NCI-H510A treated with DMSO at 0.1 percent for 48 hours (cell line): Measurements from ENCODE around the gene EXOC4.

Experiments
- DNase-seq: peaks from one replicate; lab custom pipeline; 2025; lab: John Stamatoyannopoulos, UW

The EXOC4 gene

GRCh38 chr7:133428876-133429275 is 176.0 kb downstream of the EXOC4 start:
- DNase-seq = no peak

DNA sequence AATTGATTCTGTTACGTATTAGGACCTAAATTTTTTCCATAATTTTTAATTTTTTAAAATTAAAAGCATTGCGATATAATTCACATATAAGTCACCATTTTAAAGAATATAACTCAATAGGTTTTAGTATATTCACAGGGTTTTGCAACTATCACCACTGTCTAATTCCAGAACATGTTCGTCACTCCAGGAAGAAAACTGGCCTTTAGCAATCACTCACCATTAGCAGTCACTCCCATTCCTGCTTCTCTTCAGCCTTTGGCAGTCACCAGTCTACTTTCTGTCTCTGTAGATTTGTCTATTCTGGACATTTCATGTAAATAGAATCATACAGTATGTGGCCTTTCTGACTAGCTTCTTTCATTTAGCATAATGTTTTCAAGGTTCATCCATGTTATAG is 176.5 kb downstream of the EXOC4 start:
- DNase-seq = no peak

DNA sequence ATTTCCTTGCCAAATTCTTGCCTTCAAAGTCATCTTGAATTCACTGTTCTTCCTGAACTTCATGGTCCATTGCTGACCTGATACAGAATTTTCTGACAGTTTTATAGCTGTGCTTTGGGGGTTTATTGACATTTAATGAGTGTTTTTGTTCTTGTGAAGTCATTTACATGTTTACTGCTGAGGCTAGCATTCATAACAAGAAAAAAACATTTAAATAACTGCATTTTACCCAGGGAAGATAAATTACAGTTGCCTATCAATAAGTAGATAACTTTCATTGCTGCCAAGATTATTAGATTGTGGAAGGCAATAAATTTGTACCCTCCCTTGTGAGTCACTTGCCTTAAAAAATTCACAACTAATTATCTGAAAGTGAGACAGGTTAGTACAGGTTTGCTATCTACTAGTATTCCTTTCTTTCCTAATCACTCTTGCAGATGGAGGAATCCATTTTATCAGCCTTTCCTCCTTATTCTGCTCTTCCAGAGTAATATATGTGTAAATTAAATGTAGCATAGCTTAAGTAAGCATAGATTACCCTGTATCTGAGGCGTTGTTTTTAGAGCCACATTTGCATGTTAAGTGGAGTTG is 178.4 kb downstream of the EXOC4 start:
- DNase-seq = no peak

DNA sequence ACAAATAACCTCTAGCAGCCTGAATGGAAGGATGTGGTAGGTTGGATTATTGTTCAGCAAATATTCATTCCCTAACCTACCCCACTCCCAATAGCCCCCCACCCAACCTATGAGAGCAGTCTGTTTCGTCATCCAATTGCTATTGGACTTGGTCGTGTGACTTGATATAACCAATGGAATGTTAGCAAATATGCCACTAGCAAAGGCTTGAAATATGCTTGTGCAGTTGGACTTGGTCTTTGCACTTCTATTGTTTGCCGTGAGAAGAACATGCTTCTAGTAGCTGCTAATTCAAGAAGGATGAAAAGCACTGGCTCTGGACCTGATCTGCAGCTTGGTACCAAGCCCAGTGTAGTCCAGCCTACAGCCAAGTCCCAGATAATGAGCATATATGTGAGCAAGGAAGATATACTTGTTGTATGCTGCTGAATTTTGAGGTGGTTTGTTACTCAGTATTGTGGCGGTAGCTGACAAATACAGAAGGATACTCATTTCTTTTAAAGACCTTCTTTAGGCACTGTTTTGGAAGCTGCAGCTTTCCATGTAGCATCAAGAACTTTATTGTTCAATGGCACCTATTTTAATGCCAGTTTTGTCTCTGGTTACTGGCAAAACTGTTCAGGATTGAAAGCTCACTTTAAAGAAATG is 180.4 kb downstream of the EXOC4 start:
- no peak for DNase-seq

DNA sequence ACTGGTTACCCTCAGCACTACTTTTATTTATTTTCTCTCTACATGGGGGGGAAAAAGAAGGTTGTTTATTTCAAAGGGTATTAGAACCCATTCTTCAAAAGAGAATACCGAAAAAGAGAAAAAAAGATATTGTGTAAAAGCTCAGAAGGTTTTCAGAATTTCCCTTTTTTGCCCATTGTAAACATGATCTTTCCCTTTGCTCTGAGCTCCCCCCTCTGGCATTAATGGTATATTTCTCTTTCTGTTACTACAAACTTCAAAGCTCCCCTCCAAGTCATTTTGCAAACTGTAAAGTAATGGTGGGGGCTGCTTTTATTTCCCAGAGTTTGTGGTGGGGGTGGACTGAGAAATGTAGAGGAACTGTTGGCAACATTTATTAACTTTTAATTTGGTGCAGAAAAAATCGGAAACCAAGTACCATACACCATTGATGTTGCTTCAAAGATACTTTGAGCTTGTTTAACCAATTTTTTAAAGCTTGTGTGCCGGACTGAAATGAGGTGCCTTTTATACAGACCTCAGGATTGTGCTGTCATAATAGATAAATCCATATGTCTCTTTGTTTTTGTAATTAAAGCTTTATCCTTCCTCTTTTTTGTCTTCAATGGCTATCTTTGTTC is 181.5 kb downstream of the EXOC4 start:
- no peak for DNase-seq

GRCh38 chr7:133436014-133436428 is 183.1 kb downstream of the EXOC4 start:
- no peak for DNase-seq

- DNase-seq = no peak
Measured at GRCh38 chr7:133437544-133437943, 184.7 kb downstream of the EXOC4 start.

DNA sequence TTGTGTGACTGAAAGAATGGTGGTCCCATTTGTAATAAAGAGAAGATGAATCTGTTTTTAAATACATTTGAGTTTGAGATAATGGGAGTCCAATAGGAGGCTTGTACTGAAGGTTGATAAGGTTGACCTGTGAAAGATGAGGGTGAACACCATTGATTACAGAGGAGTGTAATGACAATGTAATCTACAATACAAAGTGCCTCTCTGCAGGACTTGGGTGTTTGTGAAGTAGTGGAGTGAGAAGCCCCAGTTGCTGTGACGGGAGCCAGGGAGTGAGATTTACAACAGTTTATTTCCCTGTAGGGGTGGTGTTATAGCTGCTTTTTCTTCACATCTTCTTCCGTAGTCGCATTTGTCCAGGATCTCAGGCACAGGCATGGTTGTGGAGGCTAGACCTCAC is 189.9 kb downstream of the EXOC4 start:
- DNase-seq = no peak

GRCh38 chr7:133445617-133446016 is 192.7 kb downstream of the EXOC4 start:
- no peak for DNase-seq

DNA sequence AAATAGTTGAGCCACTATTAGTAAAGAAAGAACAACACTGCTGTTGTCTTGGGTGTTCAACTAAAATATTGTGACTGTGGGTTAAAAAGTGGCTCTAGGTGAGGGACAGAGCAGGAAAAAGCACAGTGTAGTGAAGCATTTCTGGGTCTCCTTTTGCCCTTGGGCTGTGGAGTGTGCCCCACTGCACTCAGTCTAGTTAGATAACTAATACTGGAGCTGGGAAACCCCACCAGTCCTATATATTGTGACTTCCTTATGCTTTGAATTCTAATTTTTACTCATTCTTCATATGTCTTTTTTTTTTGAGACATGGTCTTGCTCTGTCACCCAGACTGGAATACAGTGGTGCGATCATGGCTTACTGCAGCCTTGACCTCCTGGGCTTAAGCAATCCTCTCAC is 195.1 kb downstream of the EXOC4 start:
- no peak for DNase-seq

DNA sequence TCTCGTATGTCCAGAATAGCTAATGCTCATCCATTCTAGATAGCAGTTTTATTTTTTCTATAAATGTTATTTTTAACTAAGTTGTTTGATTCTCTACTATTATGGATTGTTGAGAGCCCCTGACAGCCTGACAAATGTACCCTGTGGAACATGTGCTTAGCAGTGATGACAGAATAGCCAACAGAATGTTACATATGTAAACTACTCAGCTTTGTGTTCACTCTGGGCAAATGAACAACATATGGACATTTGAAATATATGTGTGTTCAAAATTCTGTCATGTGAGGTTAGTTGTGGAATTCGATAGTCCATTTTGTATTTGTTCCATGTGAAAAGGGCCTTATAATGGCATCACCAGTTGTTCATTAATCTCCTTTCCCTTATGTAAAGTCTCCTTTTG is 199.7 kb downstream of the EXOC4 start:
- no peak for DNase-seq

- no peak for DNase-seq
Measured at GRCh38 chr7:133458688-133459087, 205.8 kb downstream of the EXOC4 start.

DNA sequence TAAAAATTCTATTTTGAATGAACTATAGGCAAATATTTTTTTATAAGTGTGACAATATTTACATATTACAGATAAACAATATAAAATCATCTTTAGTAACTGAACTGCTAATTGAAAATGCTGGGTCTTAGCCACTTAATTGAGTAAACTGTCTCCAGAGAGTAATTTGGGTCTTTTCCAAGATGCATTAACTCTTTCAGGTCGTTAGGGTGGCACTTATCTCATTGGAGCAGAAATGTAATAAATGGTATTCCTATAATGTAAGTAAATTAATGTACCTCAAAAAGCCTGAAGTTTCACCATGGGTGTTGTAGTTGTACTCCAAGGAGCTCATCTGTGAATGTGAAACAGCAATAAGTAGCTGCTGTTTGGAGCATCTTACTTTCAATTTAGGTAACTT is 208.5 kb downstream of the EXOC4 start:
- no peak for DNase-seq

DNA sequence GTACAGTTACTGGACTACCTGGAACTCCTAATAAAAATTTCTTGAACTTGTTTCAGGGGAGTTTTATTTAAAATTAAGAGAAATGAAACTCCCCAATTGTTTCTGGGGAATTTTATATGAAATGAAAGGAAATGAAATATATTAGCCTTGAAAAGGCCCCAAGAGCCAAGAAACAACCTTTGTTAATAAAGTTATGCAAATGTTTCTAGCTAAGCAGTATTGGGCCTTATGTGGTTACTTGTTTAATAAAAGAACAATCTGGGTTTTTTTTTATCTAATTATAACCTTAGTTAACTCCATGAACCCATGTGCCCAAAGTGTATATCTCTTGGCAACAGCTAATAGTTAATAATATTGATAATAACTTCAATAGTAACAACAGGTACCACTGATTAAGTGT is 222.8 kb downstream of the EXOC4 start:
- no peak for DNase-seq

GRCh38 chr7:133477791-133478190 is 224.9 kb downstream of the EXOC4 start:
- no peak for DNase-seq

- DNase-seq = peak; percentile 40
Measured at GRCh38 chr7:133478591-133479135, 225.8 kb downstream of the EXOC4 start.

DNA sequence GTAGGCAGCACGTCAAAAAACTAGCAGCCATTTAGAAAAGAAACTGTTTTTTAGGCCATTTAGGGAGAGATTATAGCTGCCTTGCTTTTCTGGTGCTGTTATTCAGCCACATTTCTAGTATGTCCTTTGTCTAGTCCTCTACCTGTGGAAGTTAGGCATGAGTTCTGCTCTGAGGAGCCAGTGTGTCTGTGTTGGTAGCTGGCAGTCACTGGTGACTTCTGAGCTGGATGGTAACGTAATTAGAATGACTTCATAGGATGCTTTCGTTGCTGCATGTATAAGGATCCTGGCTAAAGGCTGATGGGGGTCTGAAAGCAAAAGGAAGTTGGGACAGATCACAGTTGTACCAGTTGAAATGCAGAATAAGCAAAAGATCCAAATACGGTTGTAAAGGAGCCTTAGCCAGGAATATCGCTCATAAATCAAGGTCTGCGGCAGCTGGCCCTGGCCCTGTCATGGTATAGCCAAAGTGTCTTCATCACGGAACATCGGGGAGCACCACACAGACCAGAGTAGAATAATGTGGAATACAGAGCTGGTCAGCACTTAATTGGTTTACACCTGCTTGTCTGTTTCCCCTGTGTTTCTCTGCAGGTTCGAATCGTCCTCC is 226.7 kb downstream of the EXOC4 start:
- no peak for DNase-seq

- DNase-seq = no peak
Measured at GRCh38 chr7:133480868-133481267, 228.0 kb downstream of the EXOC4 start.

DNA sequence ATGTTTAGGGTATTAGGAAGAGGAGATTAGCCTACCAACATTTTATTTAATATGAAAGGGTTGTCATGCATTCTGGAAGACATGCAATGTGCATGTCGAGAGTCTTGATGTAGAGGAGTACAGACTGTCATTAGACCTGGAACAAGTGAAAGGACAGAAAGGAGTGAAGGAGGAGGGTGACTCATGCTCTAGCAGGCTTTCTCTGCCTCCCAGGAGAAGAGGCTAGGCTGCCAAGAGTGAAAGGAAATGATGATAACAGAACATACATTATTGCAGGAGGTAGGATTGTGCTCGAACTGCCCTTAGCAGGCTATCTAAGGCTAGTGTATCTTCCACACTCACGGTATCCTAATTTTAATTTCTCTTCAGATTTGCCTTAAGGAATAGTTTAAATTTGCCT is 228.8 kb downstream of the EXOC4 start:
- no peak for DNase-seq

GRCh38 chr7:133482599-133482998 is 229.7 kb downstream of the EXOC4 start:
- no peak for DNase-seq

GRCh38 chr7:133484086-133484485 is 231.2 kb downstream of the EXOC4 start:
- DNase-seq = no peak

DNA sequence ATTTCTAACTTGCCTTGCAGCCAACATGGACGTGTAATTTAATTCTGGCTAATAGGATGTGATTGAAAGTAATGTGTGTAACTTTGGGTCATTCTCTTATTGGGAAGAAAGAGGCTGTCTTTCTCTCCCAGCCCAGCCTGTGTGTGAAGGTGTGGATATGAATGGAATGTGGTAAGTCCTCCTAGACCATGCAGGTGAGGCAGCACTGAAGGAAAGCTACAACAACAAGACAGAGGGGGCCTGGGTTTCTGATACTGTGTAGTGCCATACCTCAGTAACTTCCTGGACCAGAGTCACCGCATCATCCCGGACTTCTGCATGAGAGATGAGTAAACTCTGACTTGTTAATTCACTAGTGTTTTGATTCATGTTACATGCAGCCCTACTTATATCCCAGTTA is 237.0 kb downstream of the EXOC4 start:
- no peak for DNase-seq

DNA sequence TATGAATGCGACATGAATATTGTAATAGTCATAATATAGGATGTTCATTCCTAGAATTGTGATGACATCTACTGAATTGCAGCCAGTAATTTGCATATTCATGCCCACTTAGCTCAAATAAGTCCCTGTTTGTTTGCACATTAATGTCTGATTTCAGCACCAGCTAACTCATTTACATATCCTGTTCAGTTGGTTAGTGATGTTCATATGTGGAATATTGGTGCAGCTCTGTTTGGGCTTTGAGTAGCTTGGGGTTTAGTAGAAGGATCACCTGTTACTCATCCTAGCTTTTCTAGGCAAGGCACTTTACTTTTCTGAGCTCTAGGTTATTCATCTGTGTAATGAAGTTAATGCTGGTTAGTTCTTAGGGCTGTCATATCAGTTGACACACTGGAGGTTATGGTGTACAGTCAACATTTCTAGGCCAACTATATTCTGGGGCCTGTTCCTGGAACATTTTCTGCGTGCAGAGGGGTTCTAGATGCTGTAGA is 238.4 kb downstream of the EXOC4 start:
- no peak for DNase-seq
